HG03342 (cell line): Measurements from ENCODE around the gene GIMAP8.

Experiments used
- ATAC-seq: cut with Tn5 transposase; IDR thresholded peaks from one replicate; pipeline ENCODE4 v1.9.1; 2021; ENCODE audit warnings: mild to moderate bottlenecking, moderate library complexity; ENCODE audit not compliant: unreplicated experiment

The GIMAP8 gene

DNA sequence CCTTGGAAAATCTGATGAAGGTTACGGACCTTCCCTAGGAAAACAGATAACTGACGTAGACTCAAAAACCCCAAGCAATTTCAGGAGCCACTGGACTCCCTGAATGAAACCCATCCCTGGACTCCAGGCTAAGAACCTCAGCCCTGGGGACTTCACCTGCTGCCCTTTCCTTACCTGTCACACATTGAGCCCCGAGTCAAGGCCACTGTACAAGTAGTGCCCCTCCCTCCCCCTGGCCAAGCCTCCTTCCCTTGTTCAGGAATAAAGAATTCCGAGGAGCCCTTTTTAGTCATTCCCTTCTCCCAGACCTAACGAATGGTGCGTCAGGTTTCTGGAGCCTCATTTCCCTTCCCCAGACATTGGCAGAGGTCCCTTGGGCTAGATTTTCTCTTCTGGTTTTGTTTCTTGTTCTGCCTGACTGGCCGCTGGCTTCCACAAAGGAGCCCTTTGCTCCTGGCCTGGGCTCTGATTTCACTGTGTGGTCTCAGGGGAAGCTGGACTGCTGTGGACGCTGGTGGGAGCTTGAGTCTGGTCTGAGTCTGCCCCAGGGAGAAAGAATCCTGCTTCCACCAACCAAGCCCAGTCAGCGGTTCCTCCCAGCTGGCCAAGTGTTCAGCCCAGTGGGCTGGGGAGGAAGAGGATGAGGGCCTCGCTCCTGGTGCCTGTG, 39.6 kb upstream of the GIMAP8 start:
- ATAC-seq, result no peak

- ATAC-seq, result no peak
These were observed 38.8 kb upstream of the GIMAP8 start for GRCh38 chr7:150411606-150412005.

- no peak for ATAC-seq
These were observed 38.4 kb upstream of the GIMAP8 start for GRCh38 chr7:150412016-150412415.

GRCh38 chr7:150412518-150413488, 37.6 kb upstream of the GIMAP8 start:
- ATAC-seq, result no peak

DNA sequence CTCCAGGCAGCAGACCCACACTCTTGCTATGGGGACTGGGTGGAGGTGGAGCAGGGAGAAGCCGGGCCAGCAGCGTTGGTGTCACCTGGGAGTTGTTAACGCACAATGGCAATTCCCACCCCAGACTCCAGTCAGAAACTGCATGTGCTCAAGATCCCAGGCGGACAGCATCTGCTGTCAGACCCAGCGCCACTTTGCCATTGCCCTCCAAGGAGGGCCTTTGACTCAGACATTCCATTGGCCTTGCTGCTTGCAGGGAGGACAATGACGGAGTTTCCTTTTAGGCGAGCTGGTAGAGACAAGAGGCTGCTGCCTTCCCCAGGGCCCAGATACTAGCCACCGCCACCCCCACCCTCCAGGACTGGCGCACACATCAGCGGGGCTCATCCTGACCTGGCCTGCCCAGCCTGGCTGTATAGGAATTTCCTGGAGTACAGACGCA, 36.8 kb upstream of the GIMAP8 start:
- ATAC-seq, result no peak

GRCh38 chr7:150415161-150416153, 35.0 kb upstream of the GIMAP8 start:
- no peak for ATAC-seq

DNA sequence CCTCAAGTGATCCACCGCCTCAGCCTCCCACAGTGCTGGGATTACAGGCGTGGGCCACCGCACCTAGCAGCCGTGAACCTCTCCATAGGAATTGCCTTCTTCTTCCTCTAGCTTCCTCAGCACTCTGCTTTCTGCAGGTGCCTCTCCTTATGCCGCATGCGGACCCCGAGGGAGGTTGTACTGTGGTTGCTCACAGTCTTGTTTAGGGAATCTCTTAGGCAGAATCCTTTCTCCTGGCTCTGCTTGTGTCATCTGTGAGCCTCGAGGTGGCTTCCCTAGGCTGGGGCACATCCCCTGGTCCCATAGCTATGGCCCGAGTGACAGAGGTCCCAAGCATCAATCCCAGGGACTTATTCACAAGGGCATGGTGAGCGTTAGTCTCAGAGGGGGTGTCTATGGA, 33.2 kb upstream of the GIMAP8 start:
- no peak for ATAC-seq

DNA sequence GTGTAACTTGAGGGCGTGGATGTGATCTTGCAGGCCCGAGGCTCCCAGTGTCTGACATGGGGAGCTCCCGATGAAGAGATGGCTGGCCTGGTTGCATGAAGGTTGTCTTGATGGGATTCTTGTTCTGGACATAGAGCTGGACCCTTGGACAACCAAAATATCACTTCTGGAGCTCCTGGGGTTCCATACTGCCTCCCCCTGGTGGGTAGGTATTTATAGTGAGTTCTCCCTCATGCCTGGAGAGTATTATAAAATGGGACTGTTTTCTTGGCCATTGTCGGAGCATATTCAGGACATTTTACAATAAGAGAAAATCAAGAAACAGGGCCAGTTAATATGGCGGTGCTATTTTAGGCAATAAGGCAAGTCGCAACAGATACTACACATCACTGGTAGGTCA, 32.6 kb upstream of the GIMAP8 start:
- no peak for ATAC-seq

DNA sequence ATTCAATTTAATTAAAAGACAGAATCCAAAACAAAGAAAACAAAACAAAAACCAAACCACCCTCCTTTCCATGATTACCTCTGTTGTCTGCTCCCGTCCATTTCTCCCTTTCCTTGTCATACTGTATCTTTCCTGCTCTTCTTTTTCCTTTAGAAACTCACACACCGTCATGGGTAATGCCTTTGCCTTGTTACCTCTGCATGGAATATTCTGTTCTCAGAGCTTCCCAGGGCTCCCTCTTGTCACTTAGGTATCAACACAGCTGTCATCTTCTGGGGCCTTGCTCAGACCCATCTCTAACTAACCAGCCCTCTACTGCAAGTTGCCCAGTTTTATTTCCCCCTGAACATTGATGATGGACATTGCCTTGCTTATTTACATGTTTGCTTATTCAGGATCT, 30.2 kb upstream of the GIMAP8 start:
- no peak for ATAC-seq

DNA sequence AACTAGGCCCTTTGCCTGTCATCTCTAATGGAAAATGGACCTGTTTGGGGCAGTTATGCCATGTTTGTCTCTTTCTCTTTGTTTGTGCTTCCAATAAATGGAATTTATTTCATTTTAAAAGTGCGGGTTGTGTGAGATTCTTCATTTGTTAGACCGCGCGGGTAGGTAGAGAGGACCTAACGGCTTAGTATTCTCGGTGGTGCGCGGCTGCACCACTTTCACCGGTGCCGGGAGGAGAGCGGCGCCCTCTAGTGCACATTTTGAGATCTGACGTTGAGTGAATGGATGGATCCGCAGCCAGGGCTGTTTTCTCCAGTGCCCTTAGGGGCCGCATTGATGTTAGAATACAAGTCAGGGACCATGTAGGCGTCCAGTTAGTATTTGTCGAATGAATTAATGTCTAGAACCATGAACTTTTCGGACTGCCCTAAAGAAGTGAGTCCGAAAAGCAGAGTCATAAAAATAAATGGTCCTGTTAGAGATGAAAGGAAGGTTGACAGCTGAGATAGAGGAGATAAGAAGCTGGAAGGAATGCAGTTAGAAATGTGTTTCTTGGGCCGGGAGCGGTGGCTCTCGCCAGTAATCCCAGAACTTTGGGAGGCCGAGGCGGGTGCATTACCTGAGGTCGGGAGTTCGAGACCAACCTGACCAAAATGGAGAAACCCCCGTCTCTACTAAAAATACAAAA, 29.3 kb upstream of the GIMAP8 start:
- peak; percentile 96 for ATAC-seq

DNA sequence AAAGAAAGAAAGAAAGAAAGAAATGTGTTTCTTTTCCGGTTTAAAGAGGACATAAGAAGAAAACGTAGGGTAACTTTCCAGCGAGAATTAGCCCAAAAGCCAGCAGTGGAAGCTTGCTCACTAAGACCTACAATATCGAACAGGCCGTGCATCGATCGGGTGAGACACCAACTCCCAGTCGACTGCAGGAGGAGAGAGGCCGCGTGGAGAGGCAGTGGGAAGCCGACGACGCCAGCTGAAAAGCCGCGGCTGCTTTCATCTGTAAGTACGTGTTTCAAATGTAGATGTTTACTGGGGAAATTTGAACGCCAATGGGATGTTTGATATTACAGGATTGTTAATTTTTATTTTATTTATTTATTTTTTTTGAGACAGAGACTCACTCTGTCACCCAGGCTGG, 28.6 kb upstream of the GIMAP8 start:
- no peak for ATAC-seq

- no peak for ATAC-seq
These were observed 24.8 kb upstream of the GIMAP8 start for GRCh38 chr7:150425670-150426069.

GRCh38 chr7:150428671-150429451, 21.6 kb upstream of the GIMAP8 start:
- no peak for ATAC-seq

GRCh38 chr7:150429699-150430098, 20.7 kb upstream of the GIMAP8 start:
- ATAC-seq, result no peak

- no peak for ATAC-seq
These were observed 19.9 kb upstream of the GIMAP8 start for GRCh38 chr7:150430465-150431085.

DNA sequence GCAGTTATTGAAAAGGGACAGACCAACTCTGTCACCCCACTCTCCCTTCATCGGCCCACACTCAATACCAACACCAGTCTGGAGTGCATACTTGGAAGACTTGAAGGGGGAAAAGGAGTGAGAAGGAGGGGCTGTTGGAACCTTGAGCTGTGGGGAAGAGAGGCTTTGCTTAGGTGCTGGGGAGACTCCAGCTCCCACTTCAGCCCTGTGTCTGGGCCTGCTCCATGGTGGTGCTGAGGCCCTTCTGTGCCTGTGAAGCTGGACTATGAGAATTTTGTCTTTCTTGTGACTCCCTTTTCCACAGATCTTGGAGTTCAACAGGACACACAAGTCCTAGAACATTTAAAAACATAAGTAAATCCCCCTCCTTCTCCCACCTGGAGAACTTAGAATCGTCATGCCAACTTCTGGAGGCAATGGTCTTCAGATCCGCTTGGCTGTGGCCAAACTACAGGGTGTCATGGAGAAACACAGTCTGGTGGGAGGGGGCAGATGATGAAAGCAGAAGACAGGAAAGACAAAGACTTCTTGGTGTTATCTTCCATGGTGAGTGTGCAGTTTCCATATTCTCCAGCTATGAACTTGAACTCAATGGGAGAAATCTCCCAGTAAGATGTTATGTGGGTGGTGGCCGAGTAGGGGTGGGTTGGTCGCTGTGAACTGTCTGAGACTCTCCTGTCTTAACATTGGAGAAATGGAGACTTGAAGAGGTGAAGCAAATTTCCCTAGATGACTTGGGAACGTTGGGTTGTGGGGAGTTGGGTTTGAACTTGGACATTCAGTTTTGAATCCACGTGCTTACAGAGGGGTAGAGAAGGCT, 18.4 kb upstream of the GIMAP8 start:
- ATAC-seq, result no peak

DNA sequence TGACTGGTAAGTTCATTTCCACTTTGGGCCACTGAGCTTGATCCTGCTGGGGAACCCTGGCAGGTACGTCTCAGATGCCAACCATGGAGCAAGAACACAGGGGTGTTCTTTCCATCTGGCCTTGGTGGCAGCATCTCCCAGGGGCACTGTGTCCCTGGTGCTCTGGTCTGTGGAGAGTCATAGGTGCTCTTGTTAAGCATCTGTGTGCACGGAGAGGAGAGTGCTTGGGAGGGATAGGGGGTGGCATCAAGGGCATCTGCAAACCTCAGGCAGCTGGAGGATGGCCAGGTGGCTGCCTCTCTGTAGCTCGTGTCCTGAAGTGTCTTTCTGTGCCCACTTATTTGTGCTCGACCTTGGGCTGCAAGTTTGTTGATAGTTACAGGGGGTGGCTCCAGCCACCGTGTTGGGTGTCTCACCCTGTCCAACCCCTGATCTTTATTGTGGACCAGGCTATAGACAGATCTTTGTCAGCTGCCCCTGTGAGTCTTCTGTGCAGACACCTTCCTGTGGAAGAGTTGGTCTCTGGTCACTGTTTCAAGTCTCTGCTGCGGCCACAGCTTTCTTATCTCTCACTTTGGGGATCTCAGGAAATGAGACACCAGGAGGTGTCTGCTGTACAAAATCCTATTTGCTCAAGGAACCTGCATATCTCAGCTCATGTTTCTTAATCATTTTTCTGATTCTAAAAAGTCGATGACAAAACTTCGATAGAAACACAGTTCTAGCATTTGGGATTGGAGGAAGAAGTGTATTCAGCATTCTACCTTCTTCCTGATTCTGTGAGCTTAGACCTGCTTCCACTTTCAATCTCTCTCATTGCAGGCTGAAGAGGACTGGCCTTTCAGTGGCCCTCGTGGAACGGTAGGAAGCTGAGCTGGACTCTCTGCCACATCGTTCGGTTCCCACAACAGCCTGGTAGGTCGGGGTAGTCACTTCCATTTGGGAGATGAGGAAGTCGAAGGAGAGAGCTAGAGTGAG, 17.2 kb upstream of the GIMAP8 start:
- no peak for ATAC-seq
